Activated CD8-positive, alpha-beta memory T cell treated with anti-CD3 and anti-CD28 coated beads, Interleukin-2, amount 10 ng/mL, durations not matched to agents 7 days and 5 days (primary cell): ENCODE results near the gene SERPINB8. TPM values are rescaled to one million over a fixed set of nuclear protein-coding genes. Genes with fewer than 3 reads are reported as not detected.

ENCODE experiments used
- ATAC-seq: fragments of 150-1000 bp; cut with Tn5 transposase; one replicate; pipeline ENCODE4 v1.10.0; 2021; ENCODE audit warnings: moderate library complexity
- CTCF ChIA-PET: fragments of 350-600 bp; sonication (Branson Sonifier 250); formaldehyde crosslinking; loops from one replicate; lab custom pipeline; 2021; ENCODE audit warnings: antibody characterized with exemption; lab: Charles Lee
- DNase-seq: peaks from one replicate; pipeline ENCODE4 v3.0.0-alpha.2; 2020
- H3K27ac Mint-ChIP-seq: one replicate; pipeline ENCODE4 v1.8.0; 2021; ENCODE audit warnings: mild to moderate bottlenecking, mixed read lengths
- H3K27me3 Mint-ChIP-seq: one replicate; pipeline ENCODE4 v1.8.0; 2021; ENCODE audit warnings: mixed read lengths
- H3K36me3 Mint-ChIP-seq: one replicate; pipeline ENCODE4 v1.8.0; 2021; ENCODE audit warnings: mild to moderate bottlenecking, mixed read lengths
- H3K4me1 Mint-ChIP-seq: one replicate; pipeline ENCODE4 v1.8.0; 2021; ENCODE audit warnings: mixed read lengths
- H3K4me3 Mint-ChIP-seq: one replicate; pipeline ENCODE4 v1.8.0; 2021; ENCODE audit warnings: mild to moderate bottlenecking, moderate library complexity, mixed read lengths
- H3K9me3 Mint-ChIP-seq: one replicate; pipeline ENCODE4 v1.8.0; 2022; ENCODE audit warnings: low read depth, mixed read lengths
- total RNA-seq, 2 experiments: library from RNA; stranded (reverse); gene quantifications; one replicate each; pipeline ENCODE4 v1.2.3, GENCODE V29; 2021

SERPINB8 gene
- total RNA-seq, 2 experiments from 2014 or later = 2.9 to 7.2 TPM

- H3K27ac Mint-ChIP-seq = peak within 1 kb of the TSS; percentile 56
- peak within 1 kb of the TSS; percentile 62 for H3K4me3 Mint-ChIP-seq
- CTCF ChIA-PET = interaction anchor here (1.0 to 2.7 kb wide), 3 partner anchors 9 to 18 kb away, joined by 3 to 13 read pairs (median 3); no protein-coding TSS in a partner anchor
- H3K4me1 Mint-ChIP-seq = peaks cover 30% of the 10 kb centered on the region
- DNase-seq (peak; percentile 69), ATAC-seq (peak; percentile 93)
- H3K36me3 Mint-ChIP-seq = peaks cover 3% of the 10 kb centered on the region
- peaks cover 45% of the 10 kb centered on the region for H3K27me3 Mint-ChIP-seq
- H3K9me3 Mint-ChIP-seq = no peaks in the 10 kb centered on the region
Observed at GRCh38 chr18:63949068-63949737, 20.7 kb upstream of the SERPINB8 start, which contains the start of gene HMSD. TSS of gene HMSD (plus strand) at chr18:63949301. CDS start at chr18:63953456, 4,155 bp downstream.

GRCh38 chr18:63951302-63951705 is 18.6 kb upstream of the SERPINB8 start:
- no peak for ATAC-seq
- peak overlapping the region; percentile 0 for H3K27ac Mint-ChIP-seq
- H3K36me3 Mint-ChIP-seq = peaks cover 3% of the 10 kb centered on the region

GRCh38 chr18:63953811-63954210 is 16.1 kb upstream of the SERPINB8 start:
- peaks cover 21% of the 10 kb centered on the region for H3K4me1 Mint-ChIP-seq
- H3K9me3 Mint-ChIP-seq = no peaks in the 10 kb centered on the region
- ATAC-seq (no peak), DNase-seq (no peak)
- H3K27me3 Mint-ChIP-seq = peaks cover 27% of the 10 kb centered on the region
- H3K36me3 Mint-ChIP-seq = peaks cover 3% of the 10 kb centered on the region
- CTCF ChIA-PET = interaction anchor here (2.2 to 3.9 kb wide), 2 partner anchors 10 to 18 kb away, joined by 10 to 23 read pairs; no protein-coding TSS in a partner anchor
- H3K4me3 Mint-ChIP-seq = no peak overlapping the region
- H3K27ac Mint-ChIP-seq = no peak overlapping the region

More at GRCh38 chr18:63951302-63951705, 18.6 kb upstream of the SERPINB8 start:
- no peaks in the 10 kb centered on the region for H3K9me3 Mint-ChIP-seq
- no peak overlapping the region for H3K4me3 Mint-ChIP-seq
- CTCF ChIA-PET = no interaction called here
- peaks cover 32% of the 10 kb centered on the region for H3K27me3 Mint-ChIP-seq
- peaks cover 30% of the 10 kb centered on the region for H3K4me1 Mint-ChIP-seq
- no peak for DNase-seq

GRCh38 chr18:63956755-63957154 is 13.1 kb upstream of the SERPINB8 start:
- ATAC-seq = no peak
- peaks cover 36% of the 10 kb centered on the region for H3K27me3 Mint-ChIP-seq

GRCh38 chr18:63960891-63961290 is 9.0 kb upstream of the SERPINB8 start:
- Mint-ChIP-seq H3K36me3 (no peaks in the 10 kb centered on the region), H3K4me1 (no peaks in the 10 kb centered on the region), H3K27ac (no peak overlapping the region), H3K27me3 (peaks cover 30% of the 10 kb centered on the region), H3K4me3 (no peak overlapping the region), H3K9me3 (no peaks in the 10 kb centered on the region)
- ATAC-seq (no peak), DNase-seq (no peak)
- CTCF ChIA-PET = interaction anchor here (1.0 to 1.4 kb wide), 2 partner anchors 24 to 34 kb away, joined by 3 read pairs; no protein-coding TSS in a partner anchor

More at GRCh38 chr18:63956755-63957154, 13.1 kb upstream of the SERPINB8 start:
- Mint-ChIP-seq H3K9me3 (no peaks in the 10 kb centered on the region), H3K27ac (no peak overlapping the region), H3K4me1 (peaks cover under 1% of the 10 kb centered on the region), H3K36me3 (no peaks in the 10 kb centered on the region), H3K4me3 (no peak overlapping the region)
- DNase-seq = no peak
- CTCF ChIA-PET = no interaction called here

- peaks cover 30% of the 10 kb centered on the region for H3K27me3 Mint-ChIP-seq
- CTCF ChIA-PET = interaction anchor here (1.0 to 1.2 kb wide), 2 partner anchors 23 to 49 kb away, joined by 3 to 4 read pairs; no protein-coding TSS in a partner anchor
- no peaks in the 10 kb centered on the region for H3K36me3 Mint-ChIP-seq
- DNase-seq (no peak), ATAC-seq (no peak)
- H3K27ac Mint-ChIP-seq = no peak overlapping the region
- H3K4me1 Mint-ChIP-seq = no peaks in the 10 kb centered on the region
- no peaks in the 10 kb centered on the region for H3K9me3 Mint-ChIP-seq
- H3K4me3 Mint-ChIP-seq = no peak overlapping the region
Observed at GRCh38 chr18:63961435-63961980, 8.4 kb upstream of the SERPINB8 start.

GRCh38 chr18:63962137-63962536 is 7.7 kb upstream of the SERPINB8 start:
- CTCF ChIA-PET = interaction anchor here (0.6 to 3.4 kb wide), 5 partner anchors 8 to 48 kb away, joined by 3 to 23 read pairs (median 4); no protein-coding TSS in a partner anchor
- no peak overlapping the region for H3K27ac Mint-ChIP-seq
- no peak overlapping the region for H3K4me3 Mint-ChIP-seq
- H3K27me3 Mint-ChIP-seq = peaks cover 24% of the 10 kb centered on the region
- H3K36me3 Mint-ChIP-seq = no peaks in the 10 kb centered on the region
- H3K9me3 Mint-ChIP-seq = no peaks in the 10 kb centered on the region
- no peaks in the 10 kb centered on the region for H3K4me1 Mint-ChIP-seq
- ATAC-seq (no peak), DNase-seq (no peak)

- Mint-ChIP-seq H3K27me3 (peaks cover 19% of the 10 kb centered on the region), H3K4me3 (no peak overlapping the region), H3K27ac (no peak overlapping the region), H3K36me3 (no peaks in the 10 kb centered on the region), H3K9me3 (no peaks in the 10 kb centered on the region), H3K4me1 (no peaks in the 10 kb centered on the region)
- DNase-seq (peak; percentile 65), ATAC-seq (peak; percentile 71)
- CTCF ChIA-PET = interaction anchor here (0.9 to 3.4 kb wide), 10 partner anchors 10 to 445 kb away, joined by 3 to 23 read pairs (median 6); no protein-coding TSS in a partner anchor
Observed at GRCh38 chr18:63963615-63964256, 6.1 kb upstream of the SERPINB8 start.

- CTCF ChIA-PET = interaction anchor here (1.4 to 3.4 kb wide), 3 partner anchors 11 to 29 kb away, joined by 3 to 23 read pairs (median 9); no protein-coding TSS in a partner anchor
- Mint-ChIP-seq H3K4me3 (no peak overlapping the region), H3K27ac (no peak overlapping the region), H3K36me3 (no peaks in the 10 kb centered on the region), H3K27me3 (peaks cover 13% of the 10 kb centered on the region), H3K4me1 (peaks cover 10% of the 10 kb centered on the region), H3K9me3 (no peaks in the 10 kb centered on the region)
- ATAC-seq (no peak), DNase-seq (no peak)
Observed at GRCh38 chr18:63964908-63965307, 5.0 kb upstream of the SERPINB8 start.

- Mint-ChIP-seq H3K9me3 (no peaks in the 10 kb centered on the region), H3K27ac (no peak overlapping the region), H3K4me3 (no peak overlapping the region), H3K4me1 (peaks cover 14% of the 10 kb centered on the region), H3K36me3 (no peaks in the 10 kb centered on the region), H3K27me3 (peaks cover 9% of the 10 kb centered on the region)
- no peak for ATAC-seq
- no peak for DNase-seq
- CTCF ChIA-PET = interaction anchor here (1.4 kb wide), 1 partner anchor 30 kb away, joined by 3 read pairs; no protein-coding TSS in a partner anchor
Observed at GRCh38 chr18:63965716-63966330, 4.1 kb upstream of the SERPINB8 start.

GRCh38 chr18:63970809-63971205 is 926 bp downstream of the SERPINB8 start:
- Mint-ChIP-seq H3K4me1 (peaks cover 26% of the 10 kb centered on the region), H3K9me3 (no peaks in the 10 kb centered on the region), H3K4me3 (peak overlapping the region; percentile 84), H3K27me3 (no peaks in the 10 kb centered on the region), H3K27ac (peak overlapping the region; percentile 86), H3K36me3 (no peaks in the 10 kb centered on the region)
- DNase-seq (no peak), ATAC-seq (no peak)
- CTCF ChIA-PET = no interaction called here

- Mint-ChIP-seq H3K27me3 (no peaks in the 10 kb centered on the region), H3K36me3 (no peaks in the 10 kb centered on the region), H3K4me1 (peaks cover 26% of the 10 kb centered on the region), H3K4me3 (peak overlapping the region; percentile 84), H3K9me3 (no peaks in the 10 kb centered on the region), H3K27ac (peak overlapping the region; percentile 86)
- DNase-seq = no peak
- ATAC-seq = no peak
- CTCF ChIA-PET = no interaction called here
Observed at GRCh38 chr18:63971320-63972001, 1.6 kb downstream of the SERPINB8 start.
